KMS-11 (cell line): ENCODE measurements around the gene CCDC157.

ENCODE experiments used
- H2AFZ ChIP-seq: fragments of 200-600 bp; sonication (generic); 2 replicates; pipeline ENCODE4 v1.6.1; 2016; ENCODE audit warnings: antibody characterized with exemption, mixed run types, low read depth
- H3K27ac ChIP-seq: fragments of 200-600 bp; sonication (generic); 2 replicates; pipeline ENCODE4 v1.6.1; 2016; ENCODE audit warnings: mild to moderate bottlenecking, mixed run types
- H3K27me3 ChIP-seq: fragments of 200-600 bp; sonication (generic); 2 replicates; pipeline ENCODE4 v1.6.1; 2017; ENCODE audit warnings: mild to moderate bottlenecking, low read depth, mixed run types, moderate library complexity; ENCODE audit not compliant: insufficient read depth
- H3K36me3 ChIP-seq: fragments of 200-600 bp; sonication (generic); 2 replicates; pipeline ENCODE4 v1.6.1; 2017; ENCODE audit warnings: mild to moderate bottlenecking, mixed run types; ENCODE audit not compliant: insufficient read depth
- H3K4me1 ChIP-seq: fragments of 200-600 bp; sonication (generic); 2 replicates; pipeline ENCODE4 v1.6.1; 2016; ENCODE audit warnings: mild to moderate bottlenecking, low read depth, mixed run types; ENCODE audit not compliant: poor library complexity, severe bottlenecking
- H3K4me2 ChIP-seq: fragments of 200-600 bp; sonication (generic); 2 replicates; pipeline ENCODE4 v1.7.0; 2016; ENCODE audit warnings: mild to moderate bottlenecking, mixed run types
- H3K4me3 ChIP-seq: fragments of 200-600 bp; sonication (generic); IDR thresholded peaks from 2 replicates; pipeline ENCODE4 v1.6.1; 2017; ENCODE audit warnings: low read depth, low read length, mixed read lengths; ENCODE audit not compliant: insufficient read depth
- H3K79me2 ChIP-seq: fragments of 200-600 bp; sonication (generic); 2 replicates; pipeline ENCODE4 v1.6.1; 2016; ENCODE audit warnings: low read depth, mixed run types; ENCODE audit not compliant: insufficient read depth
- H3K9ac ChIP-seq: fragments of 200-600 bp; sonication (generic); 2 replicates; pipeline ENCODE4 v1.6.1; 2016; ENCODE audit warnings: mild to moderate bottlenecking, mixed run types
- H4K20me1 ChIP-seq: fragments of 200-600 bp; sonication (generic); 2 replicates; pipeline ENCODE4 v1.6.1; 2016; ENCODE audit warnings: mild to moderate bottlenecking, mixed run types; ENCODE audit not compliant: insufficient read depth
- CTCF ChIP-seq: fragments of 200-600 bp; sonication (generic); conservative IDR thresholded peaks from 2 replicates; pipeline ENCODE4 v1.6.1; 2017; ENCODE audit warnings: low read depth, mild to moderate bottlenecking, antibody characterized with exemption, low read length, moderate library complexity, mixed read lengths

The CCDC157 gene

GRCh38 chr22:30344447-30345200 lies 12.2 kb upstream of the CCDC157 start:
- peaks cover 5% of the 10 kb centered on the region for H3K4me1 ChIP-seq
- no peak overlapping the region for H3K4me2 ChIP-seq
- no peak overlapping the region for H2AFZ ChIP-seq
- no peak overlapping the region for H3K4me3 ChIP-seq
- H3K9ac ChIP-seq = no peak overlapping the region
- H3K36me3 ChIP-seq = peaks cover 8% of the 10 kb centered on the region; the same call in 1 of the 2 replicates
- H3K27me3 ChIP-seq = no peaks in the 10 kb centered on the region
- TF ChIP-seq CTCF = no peak
- H4K20me1 ChIP-seq = no peaks in the 10 kb centered on the region
- H3K79me2 ChIP-seq = peaks cover 13% of the 10 kb centered on the region; the same call in 1 of the 2 replicates
- no peak overlapping the region for H3K27ac ChIP-seq

GRCh38 chr22:30347255-30347892 lies 9.4 kb upstream of the CCDC157 start:
- Histone ChIP-seq H4K20me1 (no peaks in the 10 kb centered on the region), H3K36me3 (peaks cover 8% of the 10 kb centered on the region; the same call in 1 of the 2 replicates), H3K27ac (no peak overlapping the region), H3K27me3 (no peaks in the 10 kb centered on the region), H3K4me2 (no peak overlapping the region), H3K4me3 (no peak overlapping the region), H3K9ac (no peak overlapping the region), H3K79me2 (peaks cover 24% of the 10 kb centered on the region), H3K4me1 (peaks cover 5% of the 10 kb centered on the region), H2AFZ (no peak overlapping the region)
- TF ChIP-seq CTCF = no peak

GRCh38 chr22:30348404-30348803 lies 8.4 kb upstream of the CCDC157 start:
- Histone ChIP-seq H3K27me3 (no peaks in the 10 kb centered on the region), H3K27ac (no peak overlapping the region), H3K4me3 (no peak overlapping the region), H3K4me1 (peaks cover 8% of the 10 kb centered on the region), H3K36me3 (peaks cover 8% of the 10 kb centered on the region; the same call in 1 of the 2 replicates), H3K79me2 (peaks cover 27% of the 10 kb centered on the region), H3K4me2 (no peak overlapping the region), H3K9ac (no peak overlapping the region), H2AFZ (no peak overlapping the region), H4K20me1 (no peaks in the 10 kb centered on the region)
- TF ChIP-seq CTCF = no peak

- H3K27me3 ChIP-seq = no peaks in the 10 kb centered on the region
- no peaks in the 10 kb centered on the region for H4K20me1 ChIP-seq
- no peak overlapping the region for H3K4me3 ChIP-seq
- no peak overlapping the region for H2AFZ ChIP-seq
- no peak for TF ChIP-seq CTCF
- peaks cover 8% of the 10 kb centered on the region for H3K4me1 ChIP-seq
- H3K79me2 ChIP-seq = peaks cover 32% of the 10 kb centered on the region
- H3K4me2 ChIP-seq = no peak overlapping the region
- peaks cover 8% of the 10 kb centered on the region; the same call in 1 of the 2 replicates for H3K36me3 ChIP-seq
- H3K9ac ChIP-seq = no peak overlapping the region
- no peak overlapping the region for H3K27ac ChIP-seq
Observed at GRCh38 chr22:30348809-30349208, 8.0 kb upstream of the CCDC157 start.
